ENCODE data around the gene PCTP. TPM values are rescaled to one million over a fixed set of nuclear protein-coding genes. Genes with fewer than 3 reads are reported as not detected.
A peak's percentile ranks its signal among the peaks of the same experiment; 100 is the strongest.

PCTP gene
- total and polyA plus RNA-seq, 9 of the 15 experiments (the other 6 are each of a cell fraction or from before 2014, with no cell fraction given), result 10.9 to 62.3 (median 41.2) TPM

- Histone ChIP-seq H3K9me1 (ENCODE audit: control insufficient read depth, insufficient read depth, low read length) (no peaks in the 10 kb centered on the region), H3K9me3 (replicated peaks; ENCODE audit: control insufficient read depth, insufficient read depth, low read depth, low read length) (no peaks in the 10 kb centered on the region), H4K20me1 (replicated peaks; ENCODE audit: control insufficient read depth, insufficient read depth, low read length) (no peaks in the 10 kb centered on the region), H2AFZ (ENCODE audit: low read depth, low read length) (no peak overlapping the region), H3K4me3 (no peak overlapping the region), H3K79me2 (ENCODE audit: control insufficient read depth, insufficient read depth, low read length) (no peaks in the 10 kb centered on the region), H3K4me1 (replicated peaks in 1 of 2; ENCODE audit: control insufficient read depth in 2 of 2, insufficient read depth in 2 of 2, low read length in 2 of 2) (no peaks in the 10 kb centered on the region), H3K4me2 (ENCODE audit: insufficient read depth, low read length) (no peak overlapping the region), H3K27me3 (ENCODE audit: control insufficient read depth in 2 of 2, insufficient read depth in 2 of 2, low read length in 2 of 2) (no peaks in the 10 kb centered on the region), H3K9ac (ENCODE audit: insufficient read depth in 1 of 2, low read depth in 2 of 2, low read length in 2 of 2) (no peak overlapping the region), H3K27ac (ENCODE audit: extremely low read depth, low read depth, low read length) (no peak overlapping the region), H3K36me3 (ENCODE audit: control insufficient read depth, insufficient read depth, low read length) (no peaks in the 10 kb centered on the region)
- intact Hi-C loops (cut with micrococcal nuclease), result no loop called here
- in situ Hi-C loops (cut with MboI), result no loop called here
- WGBS (ENCODE audit: insufficient coverage, low coverage, missing lambda C conversion rate), result 28% methylated on average over 3 of the region's 3 CpGs
- CTCF ChIA-PET (ENCODE audit: low intra/inter-chr PET ratio), result no interaction called here
- ATAC-seq (no peak), FAIRE-seq (no peak), DNase-seq (ENCODE audit: extremely low read depth in 1 of 4, low spot score in 3 of 4) (no peak)
- BruUV-seq (replicated peaks), result no TSS peak
- POLR2A ChIA-PET, result interaction anchor here (1.4 kb wide), 1 partner anchor 21 kb away, joined by 4 read pairs; no protein-coding TSS in a partner anchor
- TF ChIP-seq CHD2 (IDR thresholded peaks at IDR 0.05; ENCODE audit: low read depth, low read length) (no peak), FOXO4 (CRISPR knock-in tag; IDR thresholded peaks at IDR 0.05) (no peak), ZNF316 (IDR thresholded peaks at IDR 0.05) (peak; percentile 73), ZBTB8A (IDR thresholded peaks at IDR 0.05; ENCODE audit: partially characterized antibody) (no peak), TEAD1 (CRISPR knock-in tag; IDR thresholded peaks at IDR 0.05) (no peak), TAF7 (tag; IDR thresholded peaks at IDR 0.05) (no peak), MAFG (tag; conservative IDR thresholded peaks at IDR 0.05) (peak; percentile 41), MCM2 (IDR thresholded peaks at IDR 0.05; ENCODE audit: low read depth) (no peak), HDAC6 (IDR thresholded peaks at IDR 0.05; ENCODE audit: low read depth, low read length) (no peak), TAF15 (IDR thresholded peaks at IDR 0.05; ENCODE audit: low read depth, low read length) (no peak), C11orf30 (IDR thresholded peaks at IDR 0.05; ENCODE audit: low read depth) (peak; percentile 66), HMG20A (CRISPR knock-in tag; conservative IDR thresholded peaks at IDR 0.05) (no peak), ZNF780A (CRISPR knock-in tag; IDR thresholded peaks at IDR 0.05) (no peak), ZNF76 (CRISPR knock-in tag; IDR thresholded peaks at IDR 0.05; ENCODE audit: borderline replicate concordance) (no peak), MAX (CRISPR knock-in tag; IDR thresholded peaks at IDR 0.05) (no peak), ESRRB (CRISPR knock-in tag; IDR thresholded peaks at IDR 0.05; ENCODE audit: borderline replicate concordance) (no peak), KDM4B (IDR thresholded peaks at IDR 0.05; ENCODE audit: borderline replicate concordance in 2 of 2, low read depth in 1 of 2) (no peak)
Observed at GRCh38 chr17:55793272-55793671, 42.4 kb downstream of the PCTP start.
